Measurements from ENCODE around the gene ERVFRD-1.
"Not testable (repeated sequence)": the region's sequence is repeated elsewhere in the genome, so short reads cannot be mapped to it uniquely, and the experiment has no call there.

The ERVFRD-1 gene

DNA sequence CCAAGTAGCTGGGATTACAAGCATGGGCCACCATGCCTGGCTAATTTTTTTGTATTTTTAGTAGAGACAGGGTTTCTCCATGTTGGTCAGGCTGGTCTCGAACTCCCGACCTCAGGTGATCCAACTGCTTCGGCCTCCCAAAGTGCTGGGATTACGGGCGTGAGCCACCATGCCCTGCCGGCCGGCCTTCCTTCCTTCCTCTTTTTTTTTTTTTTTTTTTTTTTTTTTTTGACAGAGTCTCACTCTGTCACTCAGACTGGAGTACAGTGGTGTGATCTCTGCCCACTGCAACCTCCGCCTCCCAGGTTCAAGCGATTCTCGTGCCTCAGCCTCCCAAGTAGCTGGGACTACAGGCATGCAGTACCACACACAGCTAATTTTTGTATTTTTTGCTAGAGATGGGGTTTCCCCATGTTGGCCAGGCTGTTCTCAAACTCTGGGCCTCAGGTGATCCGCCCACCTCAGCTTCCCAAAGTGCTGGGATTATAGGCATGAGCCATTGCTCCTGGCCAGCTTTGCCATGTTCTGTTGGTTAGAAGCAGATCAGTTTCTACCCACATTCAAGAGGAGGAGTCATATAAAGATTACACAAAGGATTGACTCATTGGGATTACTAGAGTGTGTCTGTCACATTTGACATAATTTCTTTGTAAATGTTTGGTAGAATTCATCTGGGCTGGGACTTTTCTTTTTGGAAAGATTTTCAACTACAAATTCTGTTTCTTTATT, 4.4 kb upstream of the ERVFRD-1 start:
- H3K4me3 ChIP-seq (ENCODE audit: low read depth, low read length); H3K36me3 ChIP-seq (ENCODE audit: control insufficient read depth in 2 of 2, insufficient read depth in 1 of 2, low read length in 2 of 2); H3K9me3 ChIP-seq (ENCODE audit: control insufficient read depth, insufficient read depth, low read depth, low read length); H3K27ac ChIP-seq (ENCODE audit: extremely low read depth, low read depth, low read length): not testable (repeated sequence)
- ChIA-PET CTCF (interaction anchor here (0.7 to 1.0 kb wide), 4 partner anchors 8 to 164 kb away, joined by 3 read pairs; no protein-coding TSS in a partner anchor), POLR2A (interaction anchor here (0.6 kb wide), 2 partner anchors 258 to 386 kb away, joined by 3 to 4 read pairs; no protein-coding TSS in a partner anchor)
- H3K4me1 ChIP-seq (ENCODE audit: control insufficient read depth, insufficient read depth, low read length), result peaks cover 16% of the 10 kb centered on the region
- 0 out of 2 replicates have a peak, but pooled peaks have one; percentile 11 for TF ChIP-seq SP3 (tag by site-specific recombination; IDR thresholded peaks at IDR 0.05)
- TF ChIP-seq ZNF184 (tag by site-specific recombination; IDR thresholded peaks at IDR 0.05), result peak; percentile 47; the same call in 1 of the 2 replicates
- peak; percentile 28; the same call in 1 of the 2 replicates for TF ChIP-seq KLF9 (tag by site-specific recombination; IDR thresholded peaks at IDR 0.05; ENCODE audit: low read depth)
- TF ChIP-seq EGR2 (tag by site-specific recombination; IDR thresholded peaks at IDR 0.05; ENCODE audit: low read depth), result peak; percentile 75
- peak; percentile 76; the same call in 1 of the 2 replicates for TF ChIP-seq ZNF362 (tag by site-specific recombination; IDR thresholded peaks at IDR 0.05)
- peak; percentile 56 for TF ChIP-seq ZFHX2 (tag by site-specific recombination; conservative IDR thresholded peaks at IDR 0.05)
- 0 out of 2 replicates have a peak, but pooled peaks have one; percentile 23 for TF ChIP-seq ZNF600 (tag by site-specific recombination; IDR thresholded peaks at IDR 0.05)

DNA sequence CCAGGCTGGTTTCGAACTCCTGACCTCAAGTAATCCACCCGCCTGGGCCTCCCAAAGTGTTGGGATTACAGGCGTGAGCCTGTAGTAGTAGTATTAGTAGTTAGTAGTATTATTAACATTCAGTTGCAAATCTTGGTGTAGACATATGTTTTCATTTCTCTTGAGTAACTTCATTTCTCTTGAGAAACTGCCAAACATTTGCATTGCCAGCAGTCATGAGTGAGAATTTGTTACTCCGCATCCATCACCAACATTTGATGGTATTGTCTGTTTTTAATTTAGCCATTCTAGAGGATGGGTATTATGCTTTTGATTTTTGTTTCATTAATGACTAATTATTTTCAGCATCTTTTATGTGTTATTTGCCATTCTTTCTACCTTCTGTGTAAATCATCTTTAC, 1.5 kb upstream of the ERVFRD-1 start:
- H3K9me3 ChIP-seq (ENCODE audit: control insufficient read depth, insufficient read depth, low read depth, low read length), result no peaks in the 10 kb centered on the region
- POLR2A ChIA-PET, result no interaction called here
- no peaks in the 10 kb centered on the region; a peak in 1 of 3 replicates for H3K36me3 ChIP-seq (ENCODE audit: control insufficient read depth in 2 of 2, insufficient read depth in 1 of 2, low read length in 2 of 2)
- peaks cover 4% of the 10 kb centered on the region; the same call in 1 of the 2 replicates for H3K4me1 ChIP-seq (ENCODE audit: control insufficient read depth, insufficient read depth, low read length)
- no peak overlapping the region for H3K4me3 ChIP-seq (ENCODE audit: low read depth, low read length)
- no peak for TF ChIP-seq ZNF670 (tag by site-specific recombination; IDR thresholded peaks at IDR 0.05; ENCODE audit: low read depth)
- TF ChIP-seq INSM2 (tag by site-specific recombination; IDR thresholded peaks at IDR 0.05), result no peak
- no peak for TF ChIP-seq ZNF580 (tag by site-specific recombination; IDR thresholded peaks at IDR 0.05)
- TF ChIP-seq TRIM28 (IDR thresholded peaks at IDR 0.05; ENCODE audit: borderline replicate concordance, low read length), result no peak
- no peak for TF ChIP-seq ZNF701 (tag by site-specific recombination; IDR thresholded peaks at IDR 0.05)
- no peak for TF ChIP-seq YY2 (tag by site-specific recombination; IDR thresholded peaks at IDR 0.05)
- no peak for TF ChIP-seq ZNF501 (tag by site-specific recombination; IDR thresholded peaks at IDR 0.05)
- no peak for TF ChIP-seq ZNF785 (tag by site-specific recombination; IDR thresholded peaks at IDR 0.05)
- no peak for TF ChIP-seq ZNF16 (tag by site-specific recombination; IDR thresholded peaks at IDR 0.05; ENCODE audit: low read depth)
- TF ChIP-seq ZNF10 (tag by site-specific recombination; IDR thresholded peaks at IDR 0.05), result no peak
- no peak for TF ChIP-seq ZNF654 (tag by site-specific recombination; IDR thresholded peaks at IDR 0.05; ENCODE audit: low read depth)
- TF ChIP-seq ZEB2 (tag by site-specific recombination; IDR thresholded peaks at IDR 0.05), result no peak
- TF ChIP-seq GLI2 (tag by site-specific recombination; IDR thresholded peaks at IDR 0.05; ENCODE audit: borderline replicate concordance, low read depth), result no peak
- TF ChIP-seq ZNF175 (tag by site-specific recombination; IDR thresholded peaks at IDR 0.05), result no peak
- TF ChIP-seq ZNF837 (tag by site-specific recombination; IDR thresholded peaks at IDR 0.05), result no peak
- no peak for TF ChIP-seq KLF17 (tag by site-specific recombination; IDR thresholded peaks at IDR 0.05)
- TF ChIP-seq FEZF1 (tag by site-specific recombination; IDR thresholded peaks at IDR 0.05), result no peak
- no peak for TF ChIP-seq ZNF155 (tag by site-specific recombination; IDR thresholded peaks at IDR 0.05)
- TF ChIP-seq IKZF3 (tag by site-specific recombination; IDR thresholded peaks at IDR 0.05), result no peak
- TF ChIP-seq YY1 (tag by site-specific recombination; IDR thresholded peaks at IDR 0.05), result no peak
- no peak overlapping the region for H3K27ac ChIP-seq (ENCODE audit: extremely low read depth, low read depth, low read length)
- CTCF ChIA-PET, result interaction anchor here (1.4 kb wide), 1 partner anchor 384 kb away, joined by 7 read pairs; no protein-coding TSS in a partner anchor
